Measurements from ENCODE around the gene DNAJB14.

Gene DNAJB14

DNA sequence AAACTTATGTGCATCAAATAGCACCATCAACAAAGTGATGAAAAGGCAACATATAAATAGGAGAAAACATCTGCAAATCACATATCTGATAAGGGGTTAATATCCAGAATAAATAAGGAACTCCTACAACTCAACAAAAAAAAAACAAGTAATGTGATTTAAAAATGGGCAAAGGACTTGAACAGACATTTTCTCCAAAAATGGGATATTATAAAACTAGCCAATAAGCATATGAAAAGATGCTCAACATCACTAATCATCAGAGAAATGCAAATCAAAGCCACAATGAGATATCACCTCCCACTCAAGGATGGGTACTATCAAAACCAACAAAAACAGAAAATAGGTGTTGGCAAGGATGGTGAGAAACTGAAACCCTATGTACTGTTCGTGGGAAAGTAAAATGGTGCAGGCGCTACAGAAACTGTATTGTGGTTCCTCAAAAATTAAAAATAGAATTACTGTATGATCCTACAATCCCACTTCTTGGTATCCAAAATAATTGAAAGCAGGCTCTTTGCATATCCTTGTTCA, 2.4 kb downstream of the DNAJB14 start:
- DNase-seq = no peak

DNA sequence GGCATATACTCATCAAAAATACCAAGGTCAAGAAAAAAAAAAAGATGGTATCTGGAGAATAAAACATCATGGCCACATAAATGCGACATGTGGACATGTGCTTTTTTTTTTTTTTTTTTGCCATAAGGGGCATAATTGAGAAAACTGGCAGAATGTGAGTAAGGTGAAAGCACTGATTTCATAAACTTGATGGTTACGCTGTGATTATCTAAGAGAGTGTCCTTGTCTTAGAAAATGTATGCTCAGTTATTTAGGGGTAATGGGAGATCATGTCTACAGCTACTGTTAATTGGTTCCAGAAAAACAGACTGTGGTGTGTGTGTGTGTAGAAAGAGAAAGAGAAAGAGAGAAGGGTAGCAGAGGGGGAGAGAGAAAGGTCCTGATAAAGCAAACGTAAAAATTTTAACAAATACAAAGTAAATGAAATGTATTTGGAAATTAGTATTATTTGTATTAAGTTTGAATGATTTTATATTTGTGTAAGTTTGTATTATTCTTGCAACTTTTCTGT, 8.1 kb downstream of the DNAJB14 start:
- DNase-seq = no peak

- DNase-seq = no peak
These were observed 11.5 kb downstream of the DNAJB14 start for GRCh38 chr4:99934891-99935290.

- no peak for DNase-seq
These were observed 18.9 kb downstream of the DNAJB14 start for GRCh38 chr4:99927566-99927965.

GRCh38 chr4:99921174-99921573, 25.2 kb downstream of the DNAJB14 start:
- DNase-seq = no peak

DNA sequence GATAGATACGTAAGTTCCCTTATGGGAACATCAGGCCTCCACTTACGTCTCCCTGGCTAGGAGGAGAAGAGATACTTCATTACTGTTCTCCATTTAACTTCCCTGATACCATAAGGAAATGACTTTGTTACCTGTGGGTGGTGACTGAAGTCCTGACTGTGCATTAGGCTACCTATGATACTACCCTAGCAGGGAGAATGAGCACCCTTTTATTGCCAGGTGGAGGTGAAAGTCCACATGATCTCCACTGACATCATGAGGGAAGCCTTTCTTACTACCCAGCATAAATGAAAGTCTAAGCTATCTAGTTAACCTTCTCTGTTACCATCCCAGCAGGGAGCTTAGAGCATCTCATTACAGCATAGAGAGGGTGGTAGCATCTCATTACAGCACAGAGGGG, 27.8 kb downstream of the DNAJB14 start:
- DNase-seq = no peak

DNA sequence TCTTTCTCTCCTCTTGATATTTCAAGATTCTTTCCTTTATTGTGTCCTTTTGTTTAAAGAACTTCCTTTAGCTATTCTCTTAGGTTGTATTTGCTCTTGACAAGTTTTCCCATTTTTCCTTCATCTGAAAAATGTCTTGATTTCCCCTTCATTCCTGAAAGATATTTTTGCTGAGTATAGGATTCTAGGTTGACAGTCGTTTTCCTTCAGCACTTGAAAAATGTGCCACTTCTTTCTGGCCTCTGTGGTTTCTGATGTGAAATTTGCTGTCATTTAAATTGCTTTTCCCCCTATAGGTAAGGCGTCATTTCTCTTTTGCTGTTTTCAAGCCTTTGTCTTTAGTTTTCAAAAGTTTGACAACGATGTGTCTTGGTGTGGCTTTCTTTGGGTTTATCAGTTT, 28.8 kb downstream of the DNAJB14 start:
- no peak for DNase-seq

DNA sequence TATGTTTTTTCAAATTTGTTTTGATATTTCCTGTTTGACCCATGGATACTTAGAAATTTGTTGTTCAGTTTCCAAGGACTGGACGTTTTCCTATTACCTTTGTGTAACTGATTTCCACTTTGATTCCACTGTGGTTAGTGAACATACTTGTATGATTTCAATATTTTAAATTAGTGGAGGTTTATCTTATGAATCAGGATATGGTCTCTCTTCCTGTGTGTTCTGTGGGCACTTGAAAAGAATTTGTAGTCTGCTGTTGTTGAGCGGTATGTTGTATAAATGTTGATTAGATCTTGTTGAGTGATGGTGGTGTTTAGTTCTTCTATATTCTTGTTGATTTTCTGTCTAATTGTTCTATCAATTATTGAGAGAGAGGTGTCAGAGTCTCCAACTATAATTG, 31.0 kb downstream of the DNAJB14 start:
- DNase-seq = no peak

GRCh38 chr4:99894998-99895397, 51.4 kb downstream of the DNAJB14 start:
- no peak for DNase-seq

DNA sequence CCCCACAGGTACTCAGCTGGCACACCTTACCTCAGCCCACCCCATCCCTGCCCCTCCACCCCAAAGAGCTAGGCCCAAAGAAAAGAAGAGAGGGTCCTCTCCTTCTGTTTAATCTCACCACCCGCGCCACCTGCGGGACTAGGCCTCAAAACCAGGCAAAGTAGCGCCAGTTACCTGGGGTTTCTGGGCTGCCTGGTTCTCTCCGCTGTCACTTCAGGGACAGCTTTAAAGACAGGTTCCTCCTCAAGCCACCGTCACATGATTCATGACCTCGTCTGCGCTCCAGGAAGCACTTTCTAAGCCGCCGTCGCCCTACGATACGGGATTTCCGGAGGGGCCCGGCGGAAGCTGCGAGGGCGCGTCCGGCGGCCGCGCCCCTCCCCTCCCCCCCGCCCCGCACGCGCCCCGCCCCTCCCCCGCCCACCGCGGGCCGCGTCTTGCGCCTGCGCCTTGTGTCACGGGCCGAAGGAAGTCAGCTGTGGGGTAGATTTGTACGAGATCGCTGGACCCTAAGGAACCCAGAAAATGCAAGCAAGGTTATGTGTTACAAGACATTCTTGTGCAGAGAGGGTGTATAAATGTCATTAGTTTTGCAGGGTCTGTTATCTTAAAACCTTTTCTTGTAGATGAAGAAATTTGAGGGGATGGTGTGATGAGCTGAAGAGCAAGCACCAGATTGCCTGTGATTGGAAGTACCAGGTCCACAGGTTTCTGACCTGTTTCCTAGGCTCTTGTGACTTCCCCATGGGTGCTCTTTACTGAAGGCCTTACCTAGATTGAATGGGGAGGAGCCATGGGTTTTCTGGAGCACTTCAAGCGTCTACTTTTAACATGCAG, 52.0 kb downstream of the DNAJB14 start, which contains the start of gene LAMTOR3:
Gene LAMTOR3 (minus strand): TSS at position 267 of the 837 bp plus-strand sequence. CDS start 464 bp downstream, outside the sequence.
- DNase-seq = peak; percentile 88

- DNase-seq = no peak
These were observed 52.6 kb downstream of the DNAJB14 start for GRCh38 chr4:99893839-99894160.

DNA sequence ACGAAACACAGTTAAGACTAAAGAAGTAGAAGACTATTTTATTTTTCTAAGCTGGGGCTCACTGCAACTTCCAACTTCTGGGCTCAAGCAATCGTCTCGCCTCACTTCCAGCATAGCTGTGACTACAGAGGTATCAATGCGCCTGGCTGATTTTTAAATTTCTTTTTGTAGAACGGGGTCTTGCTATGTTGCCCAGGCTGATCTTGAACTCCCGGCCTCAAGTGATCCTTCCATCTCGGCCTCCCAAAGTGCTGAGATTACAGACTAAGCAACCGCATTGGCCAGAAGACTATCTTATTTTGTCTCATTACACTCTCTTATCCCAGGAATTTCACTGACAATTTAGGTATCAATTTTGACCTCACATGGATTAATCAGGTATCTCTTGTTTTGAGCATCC, 53.4 kb downstream of the DNAJB14 start:
- no peak for DNase-seq

DNA sequence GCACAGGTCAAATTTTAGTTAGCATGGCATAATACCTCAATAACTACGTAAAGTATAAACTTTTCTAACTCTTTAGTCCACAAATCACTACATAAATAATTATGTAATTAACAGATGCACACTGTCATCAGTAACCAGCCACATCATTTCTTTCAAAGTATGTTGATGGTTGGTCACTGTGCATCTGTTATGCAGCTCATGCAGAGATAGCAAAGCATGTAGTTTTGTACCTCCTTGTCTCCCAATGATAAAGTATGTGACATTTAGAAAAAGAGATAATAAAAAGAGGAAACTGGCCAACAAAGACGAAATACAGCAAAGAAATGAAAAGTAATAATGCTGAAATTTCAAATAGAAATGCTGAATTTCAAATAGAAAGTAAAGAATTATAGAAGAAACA, 55.1 kb downstream of the DNAJB14 start:
- DNase-seq = no peak

DNA sequence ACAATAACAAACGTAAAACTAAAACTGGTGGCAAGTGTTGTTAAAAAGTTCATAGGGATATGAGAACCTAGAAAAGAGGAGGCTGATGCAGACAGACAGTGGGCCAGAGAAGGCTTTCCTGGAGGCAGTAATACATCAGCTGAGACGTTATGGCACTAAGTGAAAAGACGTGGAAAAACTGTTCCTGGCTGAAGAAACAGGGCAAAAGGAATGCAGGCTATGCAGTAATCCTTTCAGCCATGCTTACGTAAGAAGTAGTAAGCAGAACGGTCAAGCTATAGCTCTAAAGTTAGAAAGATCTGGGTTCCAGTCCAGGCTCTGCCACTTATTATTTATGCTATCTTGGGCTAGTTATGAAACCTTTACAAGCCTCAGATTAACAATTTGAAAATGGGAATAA, 58.6 kb downstream of the DNAJB14 start:
- no peak for DNase-seq

DNA sequence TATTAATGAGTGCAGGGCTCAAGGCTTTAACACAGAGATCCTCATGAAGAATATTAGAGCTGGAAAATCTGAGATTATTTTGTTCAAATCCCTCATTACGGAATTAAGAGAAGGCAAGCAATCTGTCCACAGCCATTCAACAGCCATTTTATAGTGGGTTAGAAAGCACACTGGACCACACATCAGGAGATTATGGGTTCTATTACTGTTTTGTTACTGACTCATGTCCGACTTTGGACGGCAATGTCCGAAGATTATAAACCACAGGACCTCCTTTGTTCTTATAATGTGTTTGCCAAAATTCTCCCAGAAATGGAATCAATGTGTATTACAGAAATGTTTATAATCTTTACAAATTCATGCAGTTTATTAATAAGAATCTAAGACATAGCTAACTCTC, 60.3 kb downstream of the DNAJB14 start:
- DNase-seq = no peak

- no peak for DNase-seq
These were observed 60.7 kb downstream of the DNAJB14 start for GRCh38 chr4:99885687-99886086.

DNA sequence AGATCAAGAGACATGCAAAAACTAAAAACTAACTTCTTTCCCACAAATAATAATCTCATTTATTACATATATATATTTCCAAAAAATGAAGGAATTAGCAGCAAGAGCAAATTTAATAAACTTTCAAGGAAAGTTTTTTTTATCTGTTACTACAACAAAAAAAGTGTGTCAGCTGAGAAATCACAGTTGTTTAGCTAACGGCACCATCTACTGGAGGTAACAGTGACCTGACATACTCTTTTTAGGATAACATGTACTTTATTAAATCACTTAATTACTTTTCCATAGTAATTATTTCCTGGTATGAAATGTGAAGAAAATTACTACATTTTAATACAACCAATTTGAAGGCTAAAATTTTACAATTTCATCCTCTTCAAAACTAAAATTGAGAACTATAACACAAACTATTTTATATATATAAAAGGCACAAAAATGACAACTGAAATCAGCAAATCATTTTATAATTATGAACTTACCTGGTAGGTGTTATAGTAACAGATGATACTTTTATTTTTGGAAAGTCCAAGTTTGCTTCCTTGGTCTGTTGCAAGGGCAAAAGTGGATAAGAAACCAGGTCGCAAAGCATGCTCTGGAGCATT, 61.3 kb downstream of the DNAJB14 start:
- no peak for DNase-seq

GRCh38 chr4:99879458-99879857, 67.0 kb downstream of the DNAJB14 start:
- no peak for DNase-seq

- no peak for DNase-seq
These were observed 67.8 kb downstream of the DNAJB14 start for GRCh38 chr4:99878604-99879003.

DNA sequence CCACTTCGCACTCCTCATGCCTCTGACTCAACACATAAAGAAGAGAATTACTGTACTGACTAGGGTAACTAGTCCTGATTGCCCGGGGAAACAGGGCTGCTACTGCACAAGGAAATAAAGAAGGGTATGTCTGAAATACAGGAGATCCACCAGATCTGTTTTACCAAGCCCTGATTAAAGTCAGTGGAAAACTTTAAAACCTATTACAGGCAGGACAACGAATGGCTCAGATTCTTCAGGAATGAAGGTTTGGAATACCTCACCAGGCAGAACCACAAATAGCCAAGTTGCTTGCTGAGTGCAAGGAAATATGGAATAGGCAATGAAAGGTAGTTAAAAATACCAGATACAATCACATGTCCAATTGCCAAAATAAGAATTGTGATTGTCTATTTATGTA, 69.5 kb downstream of the DNAJB14 start:
- DNase-seq = no peak

DNA sequence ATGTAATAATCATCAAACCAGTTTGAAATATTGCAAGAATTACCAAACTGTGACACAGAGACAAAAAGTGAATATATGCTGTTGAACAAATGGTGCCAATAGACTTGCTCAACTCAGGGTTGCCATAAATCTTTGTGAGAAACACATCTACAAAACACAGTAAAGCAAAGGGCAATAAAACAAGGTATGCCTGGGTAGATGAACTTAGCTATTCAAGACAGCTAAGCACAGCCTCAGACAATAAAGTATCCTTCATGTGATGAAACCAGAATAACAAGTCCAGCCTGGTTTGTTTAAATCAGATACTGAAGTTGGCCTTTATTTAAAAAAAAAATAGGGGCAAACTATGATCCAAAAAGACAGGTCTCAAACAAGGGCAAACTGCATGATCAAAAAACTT, 71.3 kb downstream of the DNAJB14 start:
- DNase-seq = no peak

- no peak for DNase-seq
These were observed 73.8 kb downstream of the DNAJB14 start for GRCh38 chr4:99872570-99872969.

DNA sequence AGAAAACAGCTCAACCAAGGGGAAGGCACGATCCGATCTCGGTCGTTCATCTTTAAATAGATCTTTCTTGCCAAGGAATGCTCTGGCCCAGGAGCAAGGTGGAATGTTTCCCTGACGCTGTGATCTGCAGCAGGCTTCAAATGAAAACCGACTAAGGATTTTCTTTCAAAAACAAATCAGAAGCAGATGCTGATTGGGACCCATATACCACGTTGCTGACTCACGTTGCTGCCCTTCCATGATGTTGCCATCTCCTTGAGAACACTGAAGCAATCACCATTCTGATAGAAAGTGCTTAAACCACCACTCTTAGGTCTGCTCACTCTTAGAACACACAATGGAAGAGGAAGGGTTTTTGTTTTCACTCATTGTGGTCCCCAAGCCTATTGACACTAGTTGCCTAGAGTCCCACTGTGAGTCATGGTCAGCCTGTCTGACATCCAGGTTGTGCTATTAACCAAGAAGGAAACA, 78.3 kb downstream of the DNAJB14 start:
- peak; percentile 43 for DNase-seq

DNA sequence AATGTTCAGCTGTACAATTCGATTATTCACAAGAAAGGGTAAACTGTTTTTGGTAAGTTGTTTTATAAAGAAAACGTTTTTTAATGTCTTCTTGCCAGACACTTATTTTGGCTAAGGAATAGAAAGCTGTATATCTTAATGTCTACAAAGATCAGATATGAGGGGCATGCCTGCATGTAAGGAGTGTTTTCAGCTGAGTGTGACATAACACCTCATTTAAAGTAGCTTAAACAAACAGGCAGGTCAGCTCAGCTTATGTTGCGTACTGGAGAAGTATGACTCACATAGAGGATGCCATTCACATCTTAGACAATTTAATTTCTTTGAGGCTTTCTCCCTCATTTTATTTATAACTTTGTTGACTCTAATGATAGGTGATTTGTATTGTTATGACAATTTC, 82.6 kb downstream of the DNAJB14 start:
- no peak for DNase-seq

Measured in stimulated activated CD8-positive, alpha-beta memory T cell treated with anti-CD3 and anti-CD28 coated beads, Interleukin-4, amount 100 ng/mL, for 48 hours (primary cell).